Mucosa of gallbladder (tissue), 1 donor: Measurements from ENCODE around the gene IMP4. TPM values are rescaled to one million over a fixed set of nuclear protein-coding genes. Genes with fewer than 3 reads are reported as not detected.

ENCODE experiments used
- DNase-seq: peaks from one replicate; pipeline ENCODE4 v3.0.0-alpha.2; 2020; ENCODE audit warnings: low spot score
- total RNA-seq: library from RNA; stranded (reverse); gene quantifications from one replicate; pipeline ENCODE4 v1.2.1, GENCODE V29; 2021
- donor health status: DM: no; HTN: no; CAD: no.

Gene IMP4
- total RNA-seq, 1 donor from 2014 or later = 59.7 TPM

- DNase-seq = no peak
Measured at GRCh38 chr2:130357864-130358263, 15.2 kb downstream of the IMP4 start.

- no peak for DNase-seq
Measured at GRCh38 chr2:130358420-130359350, 16.0 kb downstream of the IMP4 start.

- DNase-seq = no peak
Measured at GRCh38 chr2:130359466-130359865, 16.8 kb downstream of the IMP4 start.

- DNase-seq = no peak
Measured at GRCh38 chr2:130363479-130363878, 20.8 kb downstream of the IMP4 start.

- DNase-seq = no peak
Measured at GRCh38 chr2:130365075-130365474, 22.4 kb downstream of the IMP4 start.

- no peak for DNase-seq
Measured at GRCh38 chr2:130365963-130366362, 23.3 kb downstream of the IMP4 start.

- no peak for DNase-seq
Measured at GRCh38 chr2:130366720-130367119, 24.0 kb downstream of the IMP4 start.

GRCh38 chr2:130368786-130369185, 26.1 kb downstream of the IMP4 start:
- no peak for DNase-seq

GRCh38 chr2:130369311-130369964, 26.7 kb downstream of the IMP4 start:
- DNase-seq = no peak

- DNase-seq = no peak
Measured at GRCh38 chr2:130369965-130370341, 27.3 kb downstream of the IMP4 start.

- DNase-seq = no peak
Measured at GRCh38 chr2:130370490-130370889, 27.8 kb downstream of the IMP4 start.

- no peak for DNase-seq
Measured at GRCh38 chr2:130371723-130372054, 29.0 kb downstream of the IMP4 start.

GRCh38 chr2:130372055-130372832, 29.5 kb downstream of the IMP4 start:
- DNase-seq = peak; percentile 91

GRCh38 chr2:130372833-130373807, 30.4 kb downstream of the IMP4 start:
- DNase-seq = no peak

- no peak for DNase-seq
Measured at GRCh38 chr2:130373808-130374365, 31.2 kb downstream of the IMP4 start.

GRCh38 chr2:130374587-130375290, 32.0 kb downstream of the IMP4 start:
- DNase-seq = no peak

- no peak for DNase-seq
Measured at GRCh38 chr2:130375291-130376266, 32.9 kb downstream of the IMP4 start.

GRCh38 chr2:130376433-130377293, 34.0 kb downstream of the IMP4 start:
- no peak for DNase-seq
